HG03175 (cell line): Measurements from ENCODE around the gene SECTM1.
"Not testable (repeated sequence)": the region's sequence is repeated elsewhere in the genome, so short reads cannot be mapped to it uniquely, and the experiment has no call there.

Source experiments
- ATAC-seq: cut with Tn5 transposase; IDR thresholded peaks from one replicate; pipeline ENCODE4 v1.9.1; 2021; ENCODE audit warnings: mild to moderate bottlenecking, moderate library complexity; ENCODE audit not compliant: unreplicated experiment

The SECTM1 gene

DNA sequence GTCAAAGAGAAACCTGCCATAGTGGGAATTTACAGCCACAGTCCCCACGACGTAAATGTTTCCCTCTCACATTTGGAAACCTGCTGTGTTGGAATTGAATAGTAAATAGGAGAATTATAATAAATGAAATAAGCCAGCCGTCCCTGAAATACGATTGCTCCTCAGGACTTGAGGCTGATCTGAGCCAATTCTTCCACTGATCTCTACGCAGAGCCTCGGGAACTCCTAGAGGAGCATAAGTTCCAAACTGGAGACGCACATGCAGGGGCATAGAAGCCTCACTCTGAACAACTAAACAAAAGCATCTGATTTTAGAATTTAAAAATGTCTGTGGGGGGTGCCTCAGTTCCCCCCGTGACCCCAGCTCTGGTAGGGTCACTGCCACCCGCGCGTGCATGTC is 15.3 kb upstream of the SECTM1 start:
- ATAC-seq = no peak

GRCh38 chr17:82348434-82348833 is 14.9 kb upstream of the SECTM1 start:
- ATAC-seq = no peak

DNA sequence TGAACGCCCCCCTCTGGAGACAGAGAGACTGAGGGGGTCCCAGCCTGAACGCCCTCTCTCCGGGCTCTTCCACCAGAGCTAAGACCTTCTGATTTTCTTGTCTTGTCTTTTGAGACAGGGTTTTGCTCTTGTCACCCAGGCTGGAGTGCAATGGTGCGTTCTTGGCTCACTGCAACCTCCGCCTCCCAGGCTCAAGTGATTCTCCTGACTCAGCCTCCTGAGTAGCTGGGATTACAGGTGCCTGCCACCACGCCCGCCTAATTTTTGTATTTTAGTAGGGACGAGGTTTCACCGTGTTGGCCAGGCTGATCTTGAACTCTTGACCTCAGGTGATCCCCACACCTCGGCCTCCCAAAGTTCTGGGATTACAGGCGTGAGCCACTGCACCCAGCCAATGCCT is 14.4 kb upstream of the SECTM1 start:
- ATAC-seq = not testable (repeated sequence)

GRCh38 chr17:82346342-82347300 is 13.1 kb upstream of the SECTM1 start:
- ATAC-seq = no peak

DNA sequence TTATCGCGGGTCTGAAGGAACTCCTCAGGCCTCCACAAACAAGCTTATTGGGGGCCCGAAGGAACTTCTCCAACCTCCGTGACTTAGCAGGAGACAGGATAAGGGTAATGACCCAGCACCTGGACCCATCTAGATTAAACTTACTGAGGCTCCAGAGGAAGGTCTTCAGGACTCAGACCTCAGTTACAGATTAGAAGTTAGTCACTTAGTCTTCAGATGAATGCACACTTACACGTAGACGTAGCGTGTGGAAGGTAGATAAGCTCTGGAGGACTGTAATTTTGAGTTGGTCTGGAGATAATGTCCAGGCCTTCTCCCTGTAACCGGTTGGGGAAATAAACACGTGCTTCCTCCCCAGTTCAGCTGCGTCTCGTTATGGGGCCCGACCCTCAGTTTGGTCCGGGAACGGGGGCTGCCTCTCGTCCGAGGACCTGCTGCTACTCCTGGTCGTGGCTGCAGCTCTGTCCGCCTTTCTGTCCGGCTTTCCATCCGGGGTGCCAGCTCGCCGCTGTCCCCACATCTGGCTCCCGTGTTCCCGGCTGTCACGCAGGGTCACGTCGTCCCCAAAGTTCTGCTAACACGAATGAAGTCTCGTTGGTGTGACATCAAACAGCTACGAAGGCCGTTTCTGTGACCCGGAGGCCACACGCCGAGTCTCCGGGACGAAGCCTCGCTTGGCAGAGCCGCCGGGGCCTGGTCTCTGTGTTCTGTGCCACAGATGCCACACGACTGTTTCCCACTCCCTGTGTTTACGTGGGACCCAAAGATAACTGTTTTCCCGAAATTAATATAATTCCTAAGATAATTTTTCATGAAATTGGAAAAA is 11.8 kb upstream of the SECTM1 start:
- no peak for ATAC-seq

DNA sequence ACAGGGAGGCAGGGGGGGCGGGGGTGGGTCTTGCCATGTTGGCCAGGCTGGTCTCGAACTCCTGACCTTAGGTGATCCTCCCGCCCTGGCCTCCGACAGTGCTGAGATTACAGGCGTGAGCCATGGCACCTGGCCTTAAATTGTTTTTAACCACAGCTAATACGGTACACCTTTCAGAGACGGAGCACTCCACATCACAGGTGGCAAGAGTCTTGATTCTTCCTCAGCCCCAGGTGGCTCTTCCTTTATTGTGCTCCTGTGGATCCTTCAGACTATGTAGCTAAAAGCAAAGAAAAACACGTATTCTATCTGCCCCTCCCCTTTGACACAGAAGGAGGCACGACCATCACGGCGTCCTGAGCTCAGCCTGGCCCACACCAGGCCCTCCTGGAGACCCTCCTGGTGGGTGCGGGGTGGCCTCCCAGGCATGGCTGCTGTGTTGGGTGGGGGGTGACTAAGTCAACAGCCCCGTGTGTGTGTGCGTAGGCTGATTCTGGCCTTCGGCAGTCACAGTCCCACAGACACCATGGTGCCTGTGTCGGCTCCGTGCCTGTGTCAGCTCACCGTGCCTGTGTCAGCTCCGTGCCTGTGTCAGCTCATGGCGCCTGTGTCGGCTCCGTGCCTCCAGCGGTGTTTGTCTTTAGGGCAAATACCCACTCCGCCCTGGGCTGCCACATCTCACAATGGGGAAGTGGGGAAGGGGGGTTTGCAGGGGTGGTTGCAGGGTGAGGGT is 10.8 kb upstream of the SECTM1 start:
- no peak for ATAC-seq

- no peak for ATAC-seq
Measured at GRCh38 chr17:82343560-82343959, 10.0 kb upstream of the SECTM1 start.

DNA sequence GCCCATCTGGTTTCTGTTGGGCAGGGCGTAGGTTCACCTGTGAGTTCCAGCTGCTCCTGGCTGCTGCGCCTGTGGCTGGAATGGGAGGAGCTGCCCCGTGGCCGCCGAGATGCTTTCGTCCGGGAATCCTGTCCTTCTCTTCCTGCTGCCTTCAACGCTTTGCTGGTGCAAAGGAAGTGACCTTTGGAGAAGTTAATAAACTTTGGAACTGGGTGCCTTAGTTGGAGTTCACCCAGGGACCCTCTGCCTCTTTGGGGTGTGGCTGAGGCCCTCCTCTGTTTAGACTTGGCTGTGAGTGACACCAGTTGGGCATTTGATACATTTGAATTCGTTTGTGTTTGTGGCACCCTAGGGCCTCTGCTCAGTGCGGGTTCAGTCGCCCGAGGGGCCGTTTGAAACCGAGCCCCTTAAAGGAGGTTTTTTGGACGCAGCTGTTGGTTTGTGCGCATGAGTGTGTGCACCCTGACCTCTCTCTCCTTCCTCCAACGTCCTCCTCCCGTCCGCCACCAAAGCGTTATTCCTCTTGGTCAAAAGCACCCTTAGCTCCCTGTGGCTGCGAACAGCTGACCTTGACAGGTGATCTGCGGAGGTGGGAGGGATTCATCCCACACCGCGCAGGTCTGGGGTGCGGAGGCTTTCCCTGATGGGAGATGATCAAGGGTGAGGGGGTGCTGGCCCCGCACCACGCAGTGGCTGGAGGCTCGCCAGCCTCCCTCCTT is 9.0 kb upstream of the SECTM1 start:
- ATAC-seq = no peak

DNA sequence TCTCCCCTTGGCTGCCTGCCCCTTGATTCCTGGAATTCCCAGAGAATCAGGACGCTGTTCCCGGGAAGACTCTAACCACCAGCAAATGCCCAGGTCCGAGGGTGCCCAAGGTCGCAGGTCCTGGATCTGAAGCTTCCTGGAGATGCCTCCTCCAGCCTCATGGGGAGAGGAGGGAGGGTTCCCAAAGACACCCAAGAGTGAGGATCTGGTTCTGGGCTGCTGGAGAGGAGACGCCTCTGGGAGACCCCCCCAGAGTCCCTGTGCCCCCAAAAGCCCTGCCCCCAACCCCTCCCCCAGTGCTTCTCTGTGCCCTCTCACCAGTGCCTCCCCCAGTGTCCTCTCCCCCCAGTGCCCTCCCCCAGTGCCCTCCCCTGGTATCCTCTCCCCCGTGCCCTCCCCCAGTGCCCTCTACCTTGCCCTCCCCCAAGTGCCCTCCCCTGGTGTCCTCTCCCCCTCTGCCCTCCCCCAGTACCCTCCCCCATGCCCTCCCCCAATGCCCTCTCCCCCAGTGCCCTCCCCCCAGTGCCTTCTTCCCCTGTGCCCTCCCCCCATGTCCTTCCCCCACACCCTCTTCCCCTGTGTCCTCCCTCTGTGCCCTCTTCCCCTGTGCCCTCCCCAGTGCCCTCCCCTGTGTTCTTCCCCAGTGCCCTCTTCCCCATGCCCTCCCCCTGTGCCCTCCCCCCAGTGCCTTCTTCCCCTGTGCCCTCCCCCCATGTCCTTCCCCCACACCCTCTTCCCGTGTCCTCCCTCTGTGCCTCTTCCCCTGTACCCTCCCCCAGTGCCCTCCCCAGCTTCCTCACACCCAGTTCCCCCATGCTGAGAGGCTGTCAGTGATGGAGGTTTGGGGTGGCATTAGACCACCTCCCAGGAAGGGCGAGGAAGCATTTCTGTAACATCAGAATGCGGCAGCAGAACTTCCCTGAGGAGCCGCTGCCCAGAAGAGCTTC is 6.3 kb upstream of the SECTM1 start:
- no peak for ATAC-seq

DNA sequence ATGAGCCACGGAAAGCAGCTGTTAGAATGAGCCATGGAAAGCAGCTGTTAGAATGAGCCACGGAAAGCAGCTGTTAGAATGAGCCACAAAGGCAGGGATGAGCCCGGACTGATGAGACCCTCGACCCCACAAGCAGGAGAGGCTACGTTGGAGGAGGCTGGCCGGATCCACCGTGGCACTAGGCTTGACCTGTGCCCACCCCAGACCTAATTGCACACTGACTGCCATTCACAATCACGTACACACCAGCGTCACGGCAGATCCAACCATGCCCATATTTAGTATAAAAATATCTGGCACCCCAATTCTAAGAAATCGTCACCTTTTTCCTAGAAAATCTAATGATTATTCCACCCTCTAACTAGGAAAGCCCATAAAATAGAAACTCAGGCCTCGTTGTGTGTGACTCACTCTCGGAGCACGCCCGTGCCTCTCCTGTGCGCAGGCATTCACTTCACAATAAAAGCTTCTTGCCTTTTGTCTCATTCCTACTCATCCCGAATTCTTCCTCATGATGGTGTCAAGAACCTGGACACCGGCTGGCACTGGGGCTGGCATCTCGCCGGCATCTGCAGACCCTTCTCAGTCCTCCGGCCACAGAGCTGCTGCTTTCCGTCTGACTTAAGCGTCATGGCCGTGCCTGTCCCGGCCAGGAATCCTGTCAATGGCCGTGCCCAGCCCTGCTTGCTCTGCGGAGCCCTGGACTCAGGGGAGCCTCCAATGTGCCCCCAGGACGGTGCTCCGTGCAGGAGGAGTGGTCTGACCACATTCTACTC is 5.5 kb upstream of the SECTM1 start:
- no peak for ATAC-seq

GRCh38 chr17:82334622-82335394 is 1.2 kb upstream of the SECTM1 start:
- no peak for ATAC-seq

DNA sequence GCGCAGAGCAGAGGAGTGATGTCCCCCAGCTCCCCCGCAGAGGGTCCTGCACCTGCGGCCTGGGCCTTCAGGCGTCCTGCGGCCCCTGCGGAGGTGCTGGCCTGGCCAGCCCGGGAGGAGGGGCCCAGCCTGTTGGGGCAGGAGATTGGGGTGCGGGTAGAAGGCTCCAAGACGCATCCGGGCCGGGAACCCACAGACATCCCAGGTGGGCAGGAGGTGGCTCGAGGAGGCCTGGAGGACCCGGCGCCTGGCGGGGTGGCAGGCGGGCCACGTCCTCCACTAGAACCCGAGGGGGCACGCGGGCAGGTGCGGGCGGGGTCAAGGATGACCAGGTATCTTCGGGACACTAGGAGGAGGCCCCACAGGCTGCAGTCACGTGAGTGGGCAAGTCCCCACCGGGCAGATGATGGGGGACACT is 647 bp upstream of the SECTM1 start:
- ATAC-seq = no peak

- no peak for ATAC-seq
Measured at GRCh38 chr17:82332669-82333278, 792 bp downstream of the SECTM1 start.

GRCh38 chr17:82331345-82331939 is 2.1 kb downstream of the SECTM1 start:
- ATAC-seq = no peak

- ATAC-seq = no peak
Measured at GRCh38 chr17:82330322-82331239, 3.0 kb downstream of the SECTM1 start.
